Smooth muscle cell (in vitro differentiated cells): ENCODE measurements around the gene MYH9. TPM values are rescaled to one million over a fixed set of nuclear protein-coding genes. Genes with fewer than 3 reads are reported as not detected.

ENCODE experiments used
- DNase-seq: peaks from one replicate; lab custom pipeline; 2025; ENCODE audit not compliant: unreplicated experiment; lab: John Stamatoyannopoulos, UW
- H2AFZ ChIP-seq: fragments of 200-600 bp; sonication (generic); 2 replicates; pipeline ENCODE4 v1.6.0; 2016; ENCODE audit warnings: antibody characterized with exemption, low read depth, mild to moderate bottlenecking
- H3F3A ChIP-seq: fragments of 200-600 bp; sonication (generic); 2 replicates; pipeline ENCODE4 v1.6.0; 2017; ENCODE audit warnings: antibody characterized with exemption, low read depth
- H3K27ac ChIP-seq: fragments of 200-600 bp; sonication (generic); 2 replicates; pipeline ENCODE4 v1.5.1; 2016; ENCODE audit warnings: low read depth, mild to moderate bottlenecking
- H3K27me3 ChIP-seq: fragments of 200-600 bp; sonication (generic); 2 replicates; pipeline ENCODE4 v1.6.1; 2016; ENCODE audit warnings: low read depth, mild to moderate bottlenecking
- H3K36me3 ChIP-seq: fragments of 200-600 bp; sonication (generic); 2 replicates; pipeline ENCODE4 v1.5.1; 2016; ENCODE audit warnings: low read depth
- H3K4me1 ChIP-seq: fragments of 200-600 bp; sonication (generic); 2 replicates; pipeline ENCODE4 v1.5.1; 2016; ENCODE audit warnings: low read depth
- H3K4me2 ChIP-seq: fragments of 200-600 bp; sonication (generic); 2 replicates; pipeline ENCODE4 v1.6.0; 2016; ENCODE audit warnings: mild to moderate bottlenecking
- H3K4me3 ChIP-seq: fragments of 200-600 bp; sonication (generic); 2 replicates; pipeline ENCODE4 v1.5.1; 2016; ENCODE audit warnings: mild to moderate bottlenecking
- H3K79me2 ChIP-seq: fragments of 200-600 bp; sonication (generic); 2 replicates; pipeline ENCODE4 v1.6.0; 2016; ENCODE audit warnings: low read depth, mild to moderate bottlenecking
- H3K9ac ChIP-seq: fragments of 200-600 bp; sonication (generic); 2 replicates; pipeline ENCODE4 v1.6.0; 2016; ENCODE audit warnings: low read depth
- H3K9me3 ChIP-seq: fragments of 200-600 bp; sonication (generic); replicated peaks from 2 replicates; pipeline ENCODE4 v1.5.1; 2016; ENCODE audit warnings: low read depth
- H4K20me1 ChIP-seq: fragments of 200-600 bp; sonication (generic); 2 replicates; pipeline ENCODE4 v1.6.0; 2016; ENCODE audit warnings: low read depth
- WGBS: methylation state at CpG from one replicate; pipeline ENCODE4 v1.1.7; 2016; ENCODE audit warnings: low lambda C conversion rate; 5-methylcytosine and 5-hydroxymethylcytosine counted together
- polyA plus RNA-seq: library from polyadenylated mRNA; unstranded; fragments of >200 nt; fragmentation: Nextera tagmentation; extraction: Ambion mirVana; gene quantifications from 2 replicates; pipeline ENCODE4 v1.2.1, GENCODE V29; 2016
- total RNA-seq: library from RNA; depleted of rRNA; stranded (reverse); fragments of >200 nt; gene quantifications from 2 replicates; pipeline ENCODE4 v1.2.3, GENCODE V29; 2014
- TF ChIP-seq, protein P1 (sequence below): fragments of 200-600 bp; sonication (generic); IDR thresholded peaks from 2 replicates; pipeline ENCODE4 v1.5.1; 2017; ENCODE audit warnings: borderline replicate concordance, mild to moderate bottlenecking, antibody characterized with exemption; ENCODE audit not compliant: insufficient read depth, poor library complexity, severe bottlenecking

Gene MYH9
- total and polyA plus RNA-seq, 2 experiments from 2014 or later = 350 to 361 TPM

DNA sequence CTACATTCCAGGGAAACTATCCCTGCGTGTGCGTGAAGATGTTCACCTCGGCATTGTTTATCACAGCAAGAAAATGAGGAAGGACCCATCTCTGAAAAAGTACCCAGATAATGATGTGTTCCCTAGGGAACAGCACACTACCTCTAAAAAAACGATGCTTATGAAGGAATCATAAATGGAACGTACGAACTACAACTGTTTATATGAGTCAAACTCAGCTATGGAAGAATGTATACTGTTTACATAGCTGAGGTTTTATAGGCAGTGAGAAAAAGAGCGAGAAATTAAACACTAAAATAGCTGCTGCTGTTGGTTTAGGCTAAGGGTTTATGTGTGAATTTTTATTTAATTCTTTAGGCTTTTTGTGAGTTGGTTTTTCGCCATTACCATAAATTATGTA lies 85.9 kb downstream of the MYH9 start:
- no peak overlapping the region for H2AFZ ChIP-seq
- H3K27ac ChIP-seq = peak overlapping the region; percentile 67
- no peak overlapping the region for H3K4me3 ChIP-seq
- peaks cover 25% of the 10 kb centered on the region for H3K36me3 ChIP-seq
- no peak overlapping the region for H3K9ac ChIP-seq
- peaks cover 96% of the 10 kb centered on the region for H4K20me1 ChIP-seq
- no peak for DNase-seq
- H3K4me1 ChIP-seq = no peaks in the 10 kb centered on the region
- no peak overlapping the region for H3K4me2 ChIP-seq
- WGBS = 55% methylated on average over 8 of the region's 8 CpGs
- peaks cover 64% of the 10 kb centered on the region for H3F3A ChIP-seq
- peaks cover 55% of the 10 kb centered on the region for H3K79me2 ChIP-seq
- H3K9me3 ChIP-seq = no peaks in the 10 kb centered on the region
- no peaks in the 10 kb centered on the region for H3K27me3 ChIP-seq
- TF ChIP-seq, protein P1, sequence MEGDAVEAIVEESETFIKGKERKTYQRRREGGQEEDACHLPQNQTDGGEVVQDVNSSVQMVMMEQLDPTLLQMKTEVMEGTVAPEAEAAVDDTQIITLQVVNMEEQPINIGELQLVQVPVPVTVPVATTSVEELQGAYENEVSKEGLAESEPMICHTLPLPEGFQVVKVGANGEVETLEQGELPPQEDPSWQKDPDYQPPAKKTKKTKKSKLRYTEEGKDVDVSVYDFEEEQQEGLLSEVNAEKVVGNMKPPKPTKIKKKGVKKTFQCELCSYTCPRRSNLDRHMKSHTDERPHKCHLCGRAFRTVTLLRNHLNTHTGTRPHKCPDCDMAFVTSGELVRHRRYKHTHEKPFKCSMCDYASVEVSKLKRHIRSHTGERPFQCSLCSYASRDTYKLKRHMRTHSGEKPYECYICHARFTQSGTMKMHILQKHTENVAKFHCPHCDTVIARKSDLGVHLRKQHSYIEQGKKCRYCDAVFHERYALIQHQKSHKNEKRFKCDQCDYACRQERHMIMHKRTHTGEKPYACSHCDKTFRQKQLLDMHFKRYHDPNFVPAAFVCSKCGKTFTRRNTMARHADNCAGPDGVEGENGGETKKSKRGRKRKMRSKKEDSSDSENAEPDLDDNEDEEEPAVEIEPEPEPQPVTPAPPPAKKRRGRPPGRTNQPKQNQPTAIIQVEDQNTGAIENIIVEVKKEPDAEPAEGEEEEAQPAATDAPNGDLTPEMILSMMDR = no peak

DNA sequence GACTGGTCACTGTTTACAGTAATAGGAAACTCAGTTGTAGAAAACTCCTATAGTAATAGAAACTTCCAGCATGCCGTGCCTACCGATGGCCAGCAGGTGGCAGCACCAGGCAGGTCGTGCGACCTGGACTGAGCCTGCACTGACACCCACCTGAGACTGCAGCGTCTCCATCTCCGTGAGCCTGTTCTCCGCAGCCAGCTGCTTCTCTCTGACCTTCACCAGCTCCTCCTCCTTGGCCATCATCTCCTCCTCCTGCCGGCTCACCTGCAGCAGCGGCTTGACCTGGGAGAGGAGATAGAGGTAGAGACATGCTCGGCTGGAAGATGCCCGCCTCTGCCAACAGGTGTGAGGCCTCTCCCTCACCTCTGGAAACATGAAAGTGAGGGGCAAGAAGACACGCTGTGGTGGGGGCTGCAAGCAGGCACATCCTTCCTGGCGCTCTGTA lies 86.4 kb downstream of the MYH9 start:
- peak overlapping the region; percentile 67 for H3K27ac ChIP-seq
- WGBS = 48% methylated on average over 13 of the region's 13 CpGs
- peaks cover 60% of the 10 kb centered on the region for H3F3A ChIP-seq
- TF ChIP-seq, protein P1 = peak; percentile 94
- no peaks in the 10 kb centered on the region for H3K27me3 ChIP-seq
- H3K4me2 ChIP-seq = no peak overlapping the region
- H3K9me3 ChIP-seq = no peaks in the 10 kb centered on the region
- H3K4me1 ChIP-seq = no peaks in the 10 kb centered on the region
- H3K79me2 ChIP-seq = peaks cover 50% of the 10 kb centered on the region
- no peak overlapping the region for H2AFZ ChIP-seq
- H3K9ac ChIP-seq = no peak overlapping the region
- H3K36me3 ChIP-seq = peaks cover 22% of the 10 kb centered on the region
- DNase-seq = peak; percentile 27
- peaks cover 96% of the 10 kb centered on the region for H4K20me1 ChIP-seq
- H3K4me3 ChIP-seq = no peak overlapping the region

DNA sequence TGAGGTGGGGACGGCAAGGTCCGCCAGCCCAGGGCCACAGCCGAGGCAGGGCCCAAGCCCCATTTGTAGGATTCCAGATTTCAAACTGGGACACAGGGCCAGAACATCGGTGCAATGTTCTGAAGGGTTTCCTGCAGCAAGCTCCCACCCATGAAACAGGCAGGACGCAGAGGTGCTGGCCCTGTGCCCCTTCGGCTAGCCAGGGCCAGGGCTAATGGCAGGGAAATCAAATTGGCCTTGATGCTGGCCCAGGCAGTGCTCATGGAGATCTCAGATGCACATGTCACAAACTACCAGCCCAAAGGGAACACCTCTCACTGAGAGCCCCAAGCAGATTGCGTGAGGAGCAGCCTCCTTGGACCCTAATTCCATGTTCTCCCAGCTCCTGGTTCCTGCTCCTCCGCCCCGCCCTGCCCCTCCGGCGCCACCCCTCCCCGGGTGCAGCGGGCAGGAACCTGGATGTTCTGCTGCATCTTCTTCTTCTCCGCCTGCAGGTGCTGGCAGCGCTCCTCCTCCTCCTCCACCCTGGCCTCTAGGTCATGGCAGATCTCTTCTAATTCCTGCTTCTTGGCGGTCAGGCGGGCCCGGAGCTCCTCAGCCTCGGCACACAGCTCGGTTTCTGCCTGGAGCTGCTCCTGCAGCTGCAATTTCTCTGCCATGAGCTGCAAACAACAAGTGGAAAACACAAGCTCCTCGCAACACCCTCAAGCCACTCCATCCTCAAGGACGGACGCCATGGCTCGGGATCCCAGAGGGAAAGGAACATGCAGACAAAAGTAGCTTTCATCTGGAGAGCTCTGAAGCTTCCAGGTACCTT lies 87.2 kb downstream of the MYH9 start:
- Histone ChIP-seq H3K4me2 (no peak overlapping the region), H3K27me3 (no peaks in the 10 kb centered on the region), H3K27ac (peak overlapping the region; percentile 20), H3K4me1 (no peaks in the 10 kb centered on the region), H4K20me1 (peaks cover 96% of the 10 kb centered on the region), H3F3A (peaks cover 57% of the 10 kb centered on the region), H3K36me3 (peaks cover 24% of the 10 kb centered on the region), H3K79me2 (peaks cover 56% of the 10 kb centered on the region), H3K9ac (no peak overlapping the region), H3K9me3 (no peaks in the 10 kb centered on the region), H2AFZ (no peak overlapping the region), H3K4me3 (no peak overlapping the region)
- TF ChIP-seq, protein P1 = no peak
- DNase-seq = no peak
- WGBS = 98% methylated on average over 24 of the region's 24 CpGs

DNA sequence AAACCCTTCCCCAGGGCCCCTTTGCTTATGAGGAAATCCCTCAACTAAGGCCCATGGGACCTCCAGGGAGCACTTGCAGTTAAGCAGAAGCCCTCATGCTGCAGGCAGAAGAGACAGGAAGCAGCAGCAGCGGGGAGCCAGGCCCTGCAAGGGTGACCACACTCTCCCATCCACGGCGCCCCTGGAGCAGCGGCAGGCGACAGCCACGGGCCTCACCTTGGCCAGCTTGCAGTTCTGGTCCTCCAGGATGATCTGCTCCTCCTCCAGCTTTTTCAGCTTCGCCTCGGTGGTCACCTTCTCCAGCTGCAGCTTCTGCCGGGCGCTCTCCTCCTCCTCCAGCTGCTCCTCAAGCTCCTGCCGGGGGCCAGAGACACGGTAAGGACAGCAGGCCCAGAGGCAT lies 87.9 kb downstream of the MYH9 start:
- peaks cover 21% of the 10 kb centered on the region for H3K36me3 ChIP-seq
- no peak overlapping the region for H3K4me3 ChIP-seq
- H3K27ac ChIP-seq = no peak overlapping the region
- H3K4me2 ChIP-seq = no peak overlapping the region
- no peak overlapping the region for H2AFZ ChIP-seq
- WGBS = 98% methylated on average over 12 of the region's 12 CpGs
- H3K79me2 ChIP-seq = peaks cover 60% of the 10 kb centered on the region
- no peaks in the 10 kb centered on the region for H3K4me1 ChIP-seq
- TF ChIP-seq, protein P1 = no peak
- no peak for DNase-seq
- H3K9me3 ChIP-seq = no peaks in the 10 kb centered on the region
- no peak overlapping the region for H3K9ac ChIP-seq
- no peaks in the 10 kb centered on the region for H3K27me3 ChIP-seq
- H4K20me1 ChIP-seq = peaks cover 97% of the 10 kb centered on the region
- H3F3A ChIP-seq = peaks cover 58% of the 10 kb centered on the region
